Thoracic aorta (tissue), 2 donors: ENCODE results near the gene KRT83. TPM values are rescaled to one million over a fixed set of nuclear protein-coding genes. Genes with fewer than 3 reads are reported as not detected.

Source experiments
- ATAC-seq: fragments of 150-250 bp; one replicate; pipeline ENCODE4 v1.8.0; 2017; ENCODE audit warnings: low read depth; ENCODE audit not compliant: insufficient number of reproducible peaks, low FRiP score
- DNase-seq: peaks from one replicate; pipeline ENCODE4 v3.0.0-alpha.2; 2020; ENCODE audit warnings: low spot score
- H3K27ac ChIP-seq, 2 donors: fragments of 200-600 bp; sonication (generic); 1 replicate in 1 of 2; 2 replicates in 1 of 2; pipeline ENCODE4 v1.5.1; 2016; ENCODE audit warnings: mild to moderate bottlenecking in 2 of 2, moderate library complexity in 2 of 2
- H3K27me3 ChIP-seq: fragments of 200-600 bp; sonication (generic); replicated peaks from 2 replicates; pipeline ENCODE4 v1.6.0; 2016; ENCODE audit warnings: mild to moderate bottlenecking; ENCODE audit not compliant: insufficient read depth
- H3K36me3 ChIP-seq: fragments of 200-600 bp; sonication (generic); one replicate; pipeline ENCODE4 v1.5.1; 2016
- H3K4me1 ChIP-seq, 2 donors: fragments of 200-600 bp; sonication (generic); 1 replicate in 1 of 2; 2 replicates in 1 of 2; pipeline versions ENCODE4 v1.5.1 to v1.6.0; 2016; ENCODE audit warnings: low read depth in 2 of 2, mild to moderate bottlenecking in 1 of 2; ENCODE audit not compliant: control insufficient read depth in 1 of 2
- H3K4me3 ChIP-seq: fragments of 200-600 bp; sonication (generic); 2 replicates; pipeline ENCODE4 v1.5.1; 2016; ENCODE audit warnings: mild to moderate bottlenecking
- H3K9me3 ChIP-seq: fragments of 200-600 bp; sonication (generic); 2 replicates; pipeline ENCODE4 v1.5.1; 2016
- CTCF ChIP-seq: fragments of 200-600 bp; sonication (generic); IDR thresholded peaks from one replicate; pipeline ENCODE4 v1.5.1; 2019; ENCODE audit warnings: antibody characterized with exemption
- total RNA-seq, 2 donors: library from RNA; depleted of rRNA; stranded (reverse); fragments of >200 nt; gene quantifications; one replicate each; pipeline versions ENCODE4 v1.1.0 to v1.2.3, GENCODE V29; 2016

Gene KRT83
- total RNA-seq, 2 donors from 2014 or later: not detected

- DNase-seq (no peak), ATAC-seq (no peak)
- Histone ChIP-seq H3K36me3 (no peaks in the 10 kb centered on the region), H3K4me3 (no peak overlapping the region), H3K4me1 (peaks cover 0 to 2% of the 10 kb centered on the region in 2 donors), H3K27me3 (no peaks in the 10 kb centered on the region), H3K9me3 (no peaks in the 10 kb centered on the region), H3K27ac (no peak overlapping the region)
- no peak for TF ChIP-seq CTCF
Observed at GRCh38 chr12:52356762-52357580, 35.8 kb upstream of the KRT83 start.

GRCh38 chr12:52356031-52356761, 35.0 kb upstream of the KRT83 start:
- no peak for ATAC-seq
- H3K36me3 ChIP-seq: no peaks in the 10 kb centered on the region
- DNase-seq: no peak
- H3K27me3 ChIP-seq: no peaks in the 10 kb centered on the region
- no peak for TF ChIP-seq CTCF
- no peaks in the 10 kb centered on the region for H3K9me3 ChIP-seq
- H3K4me1 ChIP-seq: peaks cover 7 to 9% of the 10 kb centered on the region in 2 donors
- no peak overlapping the region for H3K4me3 ChIP-seq
- no peak overlapping the region for H3K27ac ChIP-seq

GRCh38 chr12:52355176-52355575, 34.0 kb upstream of the KRT83 start:
- H3K9me3 ChIP-seq: no peaks in the 10 kb centered on the region
- no peak for DNase-seq

GRCh38 chr12:52354200-52354599, 33.0 kb upstream of the KRT83 start:
- ATAC-seq (no peak), DNase-seq (no peak)
- Histone ChIP-seq H3K9me3 (no peaks in the 10 kb centered on the region), H3K27me3 (no peaks in the 10 kb centered on the region), H3K4me3 (no peak overlapping the region), H3K27ac (no peak overlapping the region), H3K36me3 (no peaks in the 10 kb centered on the region), H3K4me1 (peaks cover 9 to 10% of the 10 kb centered on the region in 2 donors)
- TF ChIP-seq CTCF: no peak

More at GRCh38 chr12:52355176-52355575, 34.0 kb upstream of the KRT83 start:
- Histone ChIP-seq H3K4me1 (peaks cover 9 to 10% of the 10 kb centered on the region in 2 donors), H3K27ac (no peak overlapping the region), H3K36me3 (no peaks in the 10 kb centered on the region), H3K27me3 (no peaks in the 10 kb centered on the region), H3K4me3 (no peak overlapping the region)
- no peak for ATAC-seq
- TF ChIP-seq CTCF: no peak

- Histone ChIP-seq H3K4me1 (peaks cover 9 to 10% of the 10 kb centered on the region in 2 donors), H3K27me3 (no peaks in the 10 kb centered on the region), H3K27ac (no peak overlapping the region), H3K9me3 (no peaks in the 10 kb centered on the region), H3K36me3 (no peaks in the 10 kb centered on the region), H3K4me3 (no peak overlapping the region)
- no peak for ATAC-seq
- no peak for DNase-seq
- TF ChIP-seq CTCF: no peak
Observed at GRCh38 chr12:52353766-52354165, 32.6 kb upstream of the KRT83 start.
